Panc1 (cell line): ENCODE results near the gene KLHL42. TPM values are rescaled to one million over a fixed set of nuclear protein-coding genes. Genes with fewer than 3 reads are reported as not detected.

Experiments used
- ATAC-seq: fragments of 200-7000 bp; cut with Tn5 transposase; 2 replicates; pipeline ENCODE4 v1.9.1; 2020; ENCODE audit warnings: mild to moderate bottlenecking, moderate library complexity
- BruUV-seq: library from RNA; stranded (reverse); fragments of 400-500 nt; replicated peaks from 2 replicates; lab custom pipeline; 2021; lab: Mats Ljungman, UMichigan
- CTCF ChIA-PET: fragments of 300-600 bp; sonication (Branson Sonifier 250); formaldehyde crosslinking; loops from one replicate; lab custom pipeline; 2022; ENCODE audit warnings: antibody characterized with exemption; lab: Charles Lee
- POLR2A ChIA-PET: fragments of 300-600 bp; sonication (Branson Sonifier 250); formaldehyde crosslinking; loops from one replicate; lab custom pipeline; 2022; ENCODE audit warnings: antibody characterized with exemption; lab: Charles Lee
- DNase-seq: peaks from one replicate; pipeline ENCODE4 v3.0.0-alpha.2; 2010; ENCODE audit warnings: low read depth, low spot score
- H3K27ac ChIP-seq: 2 replicates; pipeline ENCODE4 v1.5.1; 2011; ENCODE audit warnings: mild to moderate bottlenecking, low read length, inconsistent platforms
- H3K27me3 ChIP-seq: fragments of 200-500 bp; sonication (Bioruptor generic); 2 replicates; pipeline ENCODE4 v1.6.0; 2014; ENCODE audit warnings: low read length, inconsistent platforms; ENCODE audit not compliant: control insufficient read depth, insufficient read depth
- H3K36me3 ChIP-seq: fragments of 200-500 bp; sonication (Bioruptor generic); 2 replicates; pipeline ENCODE4 v1.5.1; 2014; ENCODE audit warnings: inconsistent platforms, mild to moderate bottlenecking, low read length, moderate library complexity; ENCODE audit not compliant: control insufficient read depth, insufficient read depth
- H3K4me1 ChIP-seq: 2 replicates; pipeline ENCODE4 v1.5.1; 2011; ENCODE audit warnings: inconsistent platforms, mild to moderate bottlenecking, low read length, moderate library complexity; ENCODE audit not compliant: control insufficient read depth, insufficient read depth
- H3K4me3 ChIP-seq, 2 experiments: 2 replicates each; pipeline ENCODE4 v1.5.1; 2011 to 2012; ENCODE audit warnings: low read depth in 2 of 2, low read length in 2 of 2, mild to moderate bottlenecking in 2 of 2, inconsistent platforms in 1 of 2, moderate library complexity in 1 of 2
- H3K9me3 ChIP-seq: fragments of 200-500 bp; sonication (Bioruptor generic); 2 replicates; pipeline ENCODE4 v1.5.1; 2014; ENCODE audit warnings: low read depth, mild to moderate bottlenecking, inconsistent platforms, low read length, moderate library complexity; ENCODE audit not compliant: control insufficient read depth, insufficient read depth
- CTCF ChIP-seq: fragments of 450-650 bp; IDR thresholded peaks from 2 replicates; pipeline ENCODE4 v1.5.1; 2017; ENCODE audit warnings: mild to moderate bottlenecking
- POLR2AphosphoS5 ChIP-seq: IDR thresholded peaks from 2 replicates; pipeline ENCODE4 v1.6.1; 2012; ENCODE audit warnings: mild to moderate bottlenecking, low read depth, low read length, moderate library complexity
- REST ChIP-seq, 2 experiments: IDR thresholded peaks; 2 replicates each; pipeline ENCODE4 v1.6.1; 2011 to 2012; ENCODE audit warnings: low read depth in 2 of 2, control low read depth in 1 of 2, low read length in 1 of 2, mild to moderate bottlenecking in 1 of 2, moderate library complexity in 1 of 2; ENCODE audit not compliant: insufficient read depth in 1 of 2
- SIN3A ChIP-seq: IDR thresholded peaks from 2 replicates; pipeline ENCODE4 v1.6.1; 2012; ENCODE audit warnings: low read depth, mild to moderate bottlenecking, low read length, moderate library complexity, borderline replicate concordance; ENCODE audit not compliant: insufficient read depth
- TCF7L2 ChIP-seq: IDR thresholded peaks from 2 replicates; pipeline ENCODE4 v1.6.1; 2011; ENCODE audit warnings: mild to moderate bottlenecking, low read depth, low read length, inconsistent platforms
- in situ Hi-C: cut with HindIII; loops from 2 replicates; pipeline ENCODE4 v1.10.0; 2016; ENCODE audit warnings: low sequenced_read_pairs, low pct_unique_long_range_greater_than_20kb
- intact Hi-C: fragments of 100-400 bp; cut with micrococcal nuclease; formaldehyde crosslinking; loops from one replicate; pipeline ENCODE4 v1.10.0; 2022; ENCODE audit not compliant: unreplicated experiment
- total RNA-seq: library from RNA; stranded (reverse); gene quantifications from one replicate; pipeline ENCODE4 v1.2.1, GENCODE V29; 2021; ENCODE audit not compliant: unreplicated experiment

The KLHL42 gene
- total RNA-seq, 1 experiment from 2014 or later, result 35.2 TPM

GRCh38 chr12:27810756-27811155 lies 30.7 kb downstream of the KLHL42 start:
- in situ Hi-C loops (no loop called here), intact Hi-C loops (no loop called here)
- Histone ChIP-seq H3K27ac (no peak overlapping the region), H3K9me3 (no peaks in the 10 kb centered on the region), H3K4me3 (no peak overlapping the region), H3K4me1 (no peaks in the 10 kb centered on the region), H3K36me3 (no peaks in the 10 kb centered on the region), H3K27me3 (no peaks in the 10 kb centered on the region; the same call in 1 of the 2 replicates)
- CTCF ChIA-PET, result no interaction called here
- POLR2A ChIA-PET, result no interaction called here
- DNase-seq, result no peak
- no TSS peak for BruUV-seq
- peak; percentile 26; the same call in 1 of the 2 replicates for ATAC-seq
- TF ChIP-seq CTCF (no peak), SIN3A (no peak), POLR2AphosphoS5 (no peak), TCF7L2 (no peak)

GRCh38 chr12:27812502-27812901 lies 32.5 kb downstream of the KLHL42 start:
- intact Hi-C loops, result no loop called here
- POLR2A ChIA-PET, result no interaction called here
- no peaks in the 10 kb centered on the region for H3K4me1 ChIP-seq
- H3K9me3 ChIP-seq, result no peaks in the 10 kb centered on the region
- H3K4me3 ChIP-seq, result no peak overlapping the region
- H3K36me3 ChIP-seq, result no peaks in the 10 kb centered on the region
- no TSS peak for BruUV-seq
- H3K27me3 ChIP-seq, result no peaks in the 10 kb centered on the region; the same call in 1 of the 2 replicates
- DNase-seq, result no peak
- CTCF ChIA-PET, result no interaction called here
- in situ Hi-C loops, result no loop called here
- ATAC-seq, result no peak
- H3K27ac ChIP-seq, result no peak overlapping the region
- TF ChIP-seq CTCF (no peak), TCF7L2 (no peak), POLR2AphosphoS5 (no peak), REST (IDR thresholded peaks at IDR 0.05; ENCODE audit: insufficient read depth in 1 of 2, low read depth in 2 of 2, low read length in 1 of 2) (no peak)
